Activated CD8-positive, alpha-beta memory T cell treated with anti-CD3 and anti-CD28 coated beads, Interleukin-2, amount 50 U/mL, for 4 hours (primary cell): ENCODE measurements around the gene LRP1B.

Experiments
- DNase-seq: peaks from one replicate; pipeline ENCODE4 v3.0.0-alpha.2; 2020

LRP1B gene

GRCh38 chr2:142038826-142039225 lies 92.0 kb downstream of the LRP1B start:
- DNase-seq: no peak

- no peak for DNase-seq
These were observed 93.1 kb downstream of the LRP1B start for GRCh38 chr2:142037744-142038143.

- no peak for DNase-seq
These were observed 93.8 kb downstream of the LRP1B start for GRCh38 chr2:142037066-142037465.

GRCh38 chr2:142033393-142033792 lies 97.4 kb downstream of the LRP1B start:
- no peak for DNase-seq

- no peak for DNase-seq
These were observed 99.2 kb downstream of the LRP1B start for GRCh38 chr2:142031656-142032055.

- no peak for DNase-seq
These were observed 100.1 kb downstream of the LRP1B start for GRCh38 chr2:142030735-142031134.

- DNase-seq: no peak
These were observed 100.8 kb downstream of the LRP1B start for GRCh38 chr2:142029974-142030373.

GRCh38 chr2:142025394-142025793 lies 105.4 kb downstream of the LRP1B start:
- no peak for DNase-seq

- no peak for DNase-seq
These were observed 110.4 kb downstream of the LRP1B start for GRCh38 chr2:142020368-142020767.

- DNase-seq: no peak
These were observed 116.3 kb downstream of the LRP1B start for GRCh38 chr2:142014536-142014935.

- DNase-seq: no peak
These were observed 118.0 kb downstream of the LRP1B start for GRCh38 chr2:142012797-142013196.

GRCh38 chr2:142010477-142011270 lies 120.1 kb downstream of the LRP1B start:
- no peak for DNase-seq

GRCh38 chr2:142008135-142008744 lies 122.6 kb downstream of the LRP1B start:
- DNase-seq: no peak

- DNase-seq: no peak
These were observed 136.8 kb downstream of the LRP1B start for GRCh38 chr2:141994066-141994465.

- no peak for DNase-seq
These were observed 138.1 kb downstream of the LRP1B start for GRCh38 chr2:141992695-141993094.

- DNase-seq: no peak
These were observed 162.4 kb downstream of the LRP1B start for GRCh38 chr2:141968433-141968832.

GRCh38 chr2:141967980-141968379 lies 162.8 kb downstream of the LRP1B start:
- DNase-seq: no peak

GRCh38 chr2:141967503-141967902 lies 163.3 kb downstream of the LRP1B start:
- no peak for DNase-seq

- DNase-seq: no peak
These were observed 170.9 kb downstream of the LRP1B start for GRCh38 chr2:141959941-141960340.

- no peak for DNase-seq
These were observed 171.8 kb downstream of the LRP1B start for GRCh38 chr2:141959016-141959415.

- no peak for DNase-seq
These were observed 172.9 kb downstream of the LRP1B start for GRCh38 chr2:141957827-141958450.

- DNase-seq: no peak
These were observed 173.5 kb downstream of the LRP1B start for GRCh38 chr2:141957321-141957720.

- DNase-seq: no peak
These were observed 183.3 kb downstream of the LRP1B start for GRCh38 chr2:141947396-141948114.
